Measurements from ENCODE around the gene AAMP.

Gene AAMP

GRCh38 chr2:218295029-218295428, 25.1 kb upstream of the AAMP start (continued):
- TF ChIP-seq HIC1 (tag by site-specific recombination; IDR thresholded peaks at IDR 0.05) = no peak
- TF ChIP-seq ZSCAN30 (tag by site-specific recombination; IDR thresholded peaks at IDR 0.05) = no peak
- TF ChIP-seq ZNF121 (tag by site-specific recombination; IDR thresholded peaks at IDR 0.05) = no peak

- ChIA-PET POLR2A (interaction anchor here (1.7 kb wide), 1 partner anchor 8 kb away, joined by 6 read pairs; no protein-coding TSS in a partner anchor), CTCF (interaction anchor here (0.5 to 8.8 kb wide), 6 partner anchors 9 to 160 kb away, joined by 4 to 89 read pairs (median 4); partner anchors contain the start of genes AAMP and PNKD)
- no peak for TF ChIP-seq TSHZ1 (tag by site-specific recombination; IDR thresholded peaks at IDR 0.05; ENCODE audit: borderline replicate concordance)
- no peak for TF ChIP-seq ZNF391 (tag by site-specific recombination; IDR thresholded peaks at IDR 0.05; ENCODE audit: borderline replicate concordance, low read depth)
- TF ChIP-seq PRDM1 (tag by site-specific recombination; IDR thresholded peaks at IDR 0.05) = no peak
- TF ChIP-seq ZNF677 (tag by site-specific recombination; IDR thresholded peaks at IDR 0.05) = no peak
- no peak for TF ChIP-seq ZNF169 (tag by site-specific recombination; IDR thresholded peaks at IDR 0.05)
- no peak for TF ChIP-seq YY2 (tag by site-specific recombination; IDR thresholded peaks at IDR 0.05)
- no peak for TF ChIP-seq SETDB1 (IDR thresholded peaks at IDR 0.05; ENCODE audit: insufficient read length, low read length)
- no peak for TF ChIP-seq ZBTB6 (tag by site-specific recombination; IDR thresholded peaks at IDR 0.05)
- TF ChIP-seq KLF17 (tag by site-specific recombination; IDR thresholded peaks at IDR 0.05) = no peak
- TF ChIP-seq ZNF280C (tag by site-specific recombination; IDR thresholded peaks at IDR 0.05) = no peak
- no peak for TF ChIP-seq ZNF311 (tag by site-specific recombination; IDR thresholded peaks at IDR 0.05; ENCODE audit: borderline replicate concordance)
- no peak for TF ChIP-seq ZNF112 (tag by site-specific recombination; IDR thresholded peaks at IDR 0.05)
- no peak for TF ChIP-seq ZNF488 (tag by site-specific recombination; IDR thresholded peaks at IDR 0.05)
- TF ChIP-seq ZNF830 (tag by site-specific recombination; IDR thresholded peaks at IDR 0.05; ENCODE audit: low read depth) = no peak
- no peak for TF ChIP-seq ZNF521 (tag by site-specific recombination; IDR thresholded peaks at IDR 0.05)
Measured at GRCh38 chr2:218294430-218295022, 24.6 kb upstream of the AAMP start.

More at GRCh38 chr2:218294430-218295022, 24.6 kb upstream of the AAMP start:
- Histone ChIP-seq H3K36me3 (ENCODE audit: control insufficient read depth in 2 of 2, insufficient read depth in 1 of 2, low read length in 2 of 2) (no peaks in the 10 kb centered on the region), H3K4me3 (ENCODE audit: low read depth, low read length) (no peak overlapping the region), H3K9me3 (ENCODE audit: control insufficient read depth, insufficient read depth, low read depth, low read length) (no peaks in the 10 kb centered on the region), H3K4me1 (ENCODE audit: control insufficient read depth, insufficient read depth, low read length) (peaks cover 3% of the 10 kb centered on the region; the same call in 1 of the 2 replicates), H3K27ac (ENCODE audit: extremely low read depth, low read depth, low read length) (no peak overlapping the region)

All from HEK293 (cell line).